Activated CD4-positive, alpha-beta T cell treated with anti-CD3 and anti-CD28 coated beads for 36 hours (primary cell): Measurements from ENCODE around the gene SLC2A3. TPM values are rescaled to one million over a fixed set of nuclear protein-coding genes. Genes with fewer than 3 reads are reported as not detected.
"Not testable (repeated sequence)": the region's sequence is repeated elsewhere in the genome, so short reads cannot be mapped to it uniquely, and the experiment has no call there.

Experiments
- ATAC-seq: fragments of 200-7000 bp; cut with Tn5 transposase; one replicate; pipeline ENCODE4 v1.10.0; 2021; ENCODE audit warnings: mild to moderate bottlenecking, moderate library complexity
- CTCF ChIA-PET: fragments of 350-600 bp; sonication (Branson Sonifier 250); formaldehyde crosslinking; loops from one replicate; lab custom pipeline; 2021; ENCODE audit warnings: antibody characterized with exemption; lab: Charles Lee
- POLR2A ChIA-PET: fragments of 350-600 bp; sonication (Branson Sonifier 250); formaldehyde crosslinking; loops from one replicate; lab custom pipeline; 2021; ENCODE audit warnings: antibody characterized with exemption, inconsistent platforms; lab: Charles Lee
- DNase-seq: peaks from one replicate; pipeline ENCODE4 v3.0.0-alpha.2; 2020
- H3K27ac Mint-ChIP-seq: one replicate; pipeline ENCODE4 v1.8.0; 2021; ENCODE audit warnings: mixed read lengths
- H3K27me3 Mint-ChIP-seq: one replicate; pipeline ENCODE4 v1.8.0; 2021; ENCODE audit warnings: mixed read lengths
- H3K36me3 Mint-ChIP-seq: one replicate; pipeline ENCODE4 v1.8.0; 2021; ENCODE audit warnings: low read depth, mixed read lengths
- H3K4me1 Mint-ChIP-seq: one replicate; pipeline ENCODE4 v1.8.0; 2021; ENCODE audit warnings: mixed read lengths
- H3K4me3 Mint-ChIP-seq: one replicate; pipeline ENCODE4 v1.8.0; 2021; ENCODE audit warnings: mild to moderate bottlenecking, moderate library complexity, mixed read lengths
- H3K9me3 Mint-ChIP-seq: one replicate; pipeline ENCODE4 v1.8.0; 2021; ENCODE audit warnings: low read depth, mixed read lengths
- intact Hi-C, 2 experiments: fragments of 100-400 bp; cut with DNase I in 1 of 2; cut with micrococcal nuclease in 1 of 2; formaldehyde crosslinking; loops; one replicate each; pipeline versions ENCODE4 v1.14.2 to v1.15.1; 2022 to 2024; cut with DNase I, micrococcal nuclease
- total RNA-seq, 2 experiments: library from RNA; stranded (reverse); gene quantifications; one replicate each; pipeline ENCODE4 v1.2.3, GENCODE V29; 2021

SLC2A3 gene
- total RNA-seq, 2 experiments from 2014 or later, result 396 to 511 TPM

DNA sequence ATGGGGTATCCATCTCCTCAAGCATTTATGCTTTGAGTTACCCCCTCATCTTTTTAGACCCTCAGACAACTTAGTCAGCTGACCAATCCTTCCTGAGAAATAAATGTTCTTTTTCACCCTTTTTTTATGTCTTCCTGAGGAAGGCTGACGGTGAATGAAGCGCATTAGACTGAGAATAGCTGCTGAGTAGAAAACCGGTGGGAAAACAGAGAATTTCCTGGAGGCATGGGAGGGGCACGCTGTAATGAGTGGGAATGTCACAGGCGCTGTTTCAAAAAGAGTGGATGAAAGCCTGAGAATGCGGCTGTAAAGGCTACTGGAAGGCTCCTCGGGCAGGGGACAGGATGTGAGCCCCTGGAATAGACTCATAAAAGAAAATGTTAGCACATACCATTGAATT is 35.8 kb upstream of the SLC2A3 start:
- CTCF ChIA-PET, result interaction anchor here (1.0 to 13.0 kb wide), 4 partner anchors 18 to 106 kb away, joined by 3 to 210 read pairs (median 4); partner anchors contain the start of gene SLC2A3
- DNase-seq, H3K9me3 Mint-ChIP-seq, H3K27me3 Mint-ChIP-seq, ATAC-seq: not testable (repeated sequence)
- POLR2A ChIA-PET, result interaction anchor here (1.6 to 2.1 kb wide), 4 partner anchors 11 to 55 kb away, joined by 7 to 21 read pairs (median 14); partner anchors contain the start of gene SLC2A3
- H3K27ac Mint-ChIP-seq, result peak overlapping the region; percentile 99
- peaks cover 22% of the 10 kb centered on the region for H3K36me3 Mint-ChIP-seq
- peak overlapping the region; percentile 80 for H3K4me3 Mint-ChIP-seq
- intact Hi-C loops, result loop anchor here (1.0 to 2.0 kb wide), 5 partner anchors 19 to 271 kb away; partner anchors contain the start of gene NECAP1 (in 1 of the 2)
- peaks cover 30% of the 10 kb centered on the region for H3K4me1 Mint-ChIP-seq

DNA sequence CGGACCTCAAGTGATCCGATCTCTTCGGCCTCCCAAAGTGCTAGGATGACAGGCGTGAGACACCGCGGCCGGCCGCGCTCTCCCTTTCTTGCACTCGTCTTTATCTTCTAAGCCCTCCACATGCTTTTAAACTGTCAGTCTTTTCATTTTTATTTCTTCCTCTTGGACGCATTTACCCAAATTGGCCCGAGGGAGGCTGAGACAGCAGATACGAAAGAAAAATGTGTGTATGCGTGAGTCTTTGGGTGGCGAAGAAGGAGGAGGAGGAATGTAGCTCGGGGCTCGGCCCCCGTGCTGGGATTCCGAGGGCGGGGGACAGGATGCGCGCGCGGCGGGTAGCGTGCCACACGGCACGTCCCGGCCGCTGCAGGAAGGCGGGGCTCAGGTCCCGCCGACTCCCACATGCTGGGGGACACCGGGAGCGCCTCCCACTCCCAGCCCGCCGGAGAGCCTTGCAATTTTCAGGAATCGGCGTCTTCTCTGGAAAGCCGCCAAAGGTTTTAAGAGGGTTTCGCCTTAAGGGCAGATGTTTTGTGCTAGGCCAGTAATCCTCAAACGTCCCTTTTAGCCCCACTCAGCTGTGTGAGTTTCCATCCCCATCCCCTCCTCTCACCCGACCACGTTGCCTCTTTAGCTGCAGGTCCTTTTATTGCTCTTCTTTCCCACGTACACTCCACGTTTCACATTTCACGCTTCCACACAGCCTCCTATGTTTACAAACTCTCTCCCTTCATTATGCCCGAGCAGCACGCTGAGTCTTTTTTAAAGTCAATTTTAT is 34.7 kb upstream of the SLC2A3 start:
- H3K9me3 Mint-ChIP-seq, result no peaks in the 10 kb centered on the region
- ChIA-PET POLR2A (interaction anchor here (0.6 to 2.1 kb wide), 11 partner anchors 10 to 108 kb away, joined by 3 to 21 read pairs (median 7); partner anchors contain the start of gene SLC2A3), CTCF (interaction anchor here (0.6 to 13.0 kb wide), 11 partner anchors 11 to 111 kb away, joined by 3 to 210 read pairs (median 3); partner anchors contain the start of gene SLC2A3)

DNA sequence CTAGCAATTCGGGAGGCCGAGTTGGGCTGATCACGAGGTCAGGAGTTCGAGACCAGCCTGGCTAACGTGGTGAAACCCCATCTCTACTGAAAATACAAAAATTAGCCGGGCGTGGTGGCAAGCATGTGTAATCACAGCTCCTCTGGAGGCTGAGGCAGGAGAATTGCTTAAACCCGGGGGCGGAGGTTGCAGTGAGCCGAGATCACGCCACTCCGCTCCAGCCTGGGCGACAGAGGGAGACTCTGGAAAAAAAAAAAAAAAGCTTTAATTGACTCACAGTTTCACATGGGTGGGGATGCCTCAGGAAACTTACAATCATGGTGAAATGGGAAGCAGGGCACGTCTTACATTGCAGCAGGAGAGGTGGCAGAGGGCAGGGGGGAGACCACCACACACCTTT is 30.6 kb upstream of the SLC2A3 start:
- Mint-ChIP-seq H3K4me3 (peak overlapping the region; percentile 49), H3K27ac (peak overlapping the region; percentile 53), H3K9me3 (no peaks in the 10 kb centered on the region), H3K4me1 (peaks cover 25% of the 10 kb centered on the region), H3K27me3 (no peaks in the 10 kb centered on the region), H3K36me3 (peaks cover 35% of the 10 kb centered on the region)
- peak; percentile 53 for DNase-seq
- ChIA-PET CTCF (interaction anchor here (13.0 kb wide), 1 partner anchor 30 kb away, joined by 210 read pairs; the partner anchor contains the start of gene SLC2A3), POLR2A (interaction anchor here (0.7 to 1.1 kb wide), 2 partner anchors 33 to 74 kb away, joined by 3 to 5 read pairs; no protein-coding TSS in a partner anchor)
- intact Hi-C loops, result no loop called here
- ATAC-seq, result no peak

More for the DNA sequence above, 34.7 kb upstream of the SLC2A3 start:
- peak overlapping the region; percentile 80 for H3K4me3 Mint-ChIP-seq
- peaks cover 29% of the 10 kb centered on the region for H3K36me3 Mint-ChIP-seq
- H3K4me1 Mint-ChIP-seq, result peaks cover 31% of the 10 kb centered on the region
- ATAC-seq (peak; percentile 81), DNase-seq (peak; percentile 94)
- intact Hi-C loops, result loop anchor here (1.0 to 2.0 kb wide), 8 partner anchors 10 to 272 kb away; partner anchors contain the start of genes NECAP1 (in 1 of the 2) and SLC2A3 (in 1 of the 2)
- no peaks in the 10 kb centered on the region for H3K27me3 Mint-ChIP-seq
- peak overlapping the region; percentile 99 for H3K27ac Mint-ChIP-seq

DNA sequence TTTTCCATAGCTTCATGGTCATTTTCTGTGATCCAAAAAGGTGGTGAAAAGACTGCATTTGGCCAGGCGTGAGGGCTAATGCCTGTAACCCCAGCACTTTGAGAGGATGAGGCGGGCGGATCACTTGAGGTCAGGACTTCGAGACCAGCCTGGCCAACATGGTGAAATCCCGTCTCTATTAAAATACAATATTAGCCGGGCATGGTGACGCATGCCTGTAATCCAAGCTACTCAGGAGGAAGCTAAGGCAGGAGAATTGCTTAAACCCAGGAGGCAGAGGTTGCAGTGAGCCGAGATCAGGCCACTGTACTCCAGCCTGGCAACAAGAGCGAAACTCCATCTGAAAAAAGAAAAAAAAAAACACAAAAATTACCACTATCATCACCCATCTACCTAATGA is 28.7 kb upstream of the SLC2A3 start:
- H3K9me3 Mint-ChIP-seq, intact Hi-C loops, H3K4me3 Mint-ChIP-seq, DNase-seq, H3K27me3 Mint-ChIP-seq, ATAC-seq, H3K27ac Mint-ChIP-seq: not testable (repeated sequence)
- Mint-ChIP-seq H3K4me1 (peaks cover 24% of the 10 kb centered on the region), H3K36me3 (peaks cover 32% of the 10 kb centered on the region)
- CTCF ChIA-PET, result interaction anchor here (0.6 to 13.0 kb wide), 4 partner anchors 29 to 104 kb away, joined by 3 to 210 read pairs (median 4); partner anchors contain the start of gene SLC2A3
- POLR2A ChIA-PET, result interaction anchor here (0.6 to 1.1 kb wide), 2 partner anchors 31 to 37 kb away, joined by 3 to 4 read pairs; no protein-coding TSS in a partner anchor

DNA sequence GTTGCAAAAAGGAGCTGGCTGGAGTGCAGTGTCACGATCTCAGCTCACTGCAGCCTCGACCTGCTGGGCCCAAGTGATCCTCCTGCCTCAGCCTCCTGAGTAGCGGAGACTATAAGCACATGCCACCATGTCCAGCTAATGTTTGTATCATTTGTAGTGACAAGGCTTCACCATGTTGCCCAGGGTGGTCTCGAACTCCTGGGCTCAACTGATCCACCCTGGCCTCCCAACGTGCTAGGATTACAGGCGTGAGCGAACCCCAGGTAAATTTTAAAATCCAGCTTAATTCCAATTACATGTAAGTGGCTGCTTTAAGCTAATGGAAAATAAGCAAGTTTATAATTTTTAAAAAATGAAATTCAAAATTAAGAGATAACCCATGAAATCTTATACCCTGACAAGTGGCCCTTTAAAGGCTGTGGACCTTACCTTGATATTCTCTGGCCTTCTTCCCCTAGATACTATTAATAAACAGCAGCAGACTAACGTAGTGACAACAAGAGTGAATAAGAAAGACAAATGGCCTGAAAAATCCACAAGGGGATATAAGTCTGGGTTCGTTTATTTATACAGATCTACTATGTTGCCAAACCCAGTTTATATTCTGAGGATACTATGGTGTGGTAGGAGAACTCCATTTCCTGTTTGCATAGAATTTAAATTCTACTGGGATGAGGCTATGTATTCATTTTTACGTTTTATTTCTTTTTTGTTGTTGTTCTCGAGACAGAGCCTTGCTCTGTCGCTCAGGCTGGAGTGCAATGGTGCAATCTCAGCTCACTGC is 25.6 kb upstream of the SLC2A3 start:
- DNase-seq, result no peak
- Mint-ChIP-seq H3K4me1 (peaks cover 30% of the 10 kb centered on the region), H3K9me3 (no peaks in the 10 kb centered on the region), H3K4me3 (peak overlapping the region; percentile 86), H3K36me3 (peaks cover 15% of the 10 kb centered on the region), H3K27ac (peak overlapping the region; percentile 94), H3K27me3 (no peaks in the 10 kb centered on the region)
- ChIA-PET CTCF (interaction anchor here (0.8 to 13.0 kb wide), 14 partner anchors 8 to 116 kb away, joined by 3 to 210 read pairs (median 4); partner anchors contain the start of gene SLC2A3), POLR2A (interaction anchor here (0.6 to 4.2 kb wide), 6 partner anchors 9 to 80 kb away, joined by 3 to 115 read pairs (median 9); partner anchors contain the start of gene SLC2A3)
- intact Hi-C loops, result loop anchor here in 1 of 2 experiments (2.0 kb wide), 1 partner anchor 65 kb away; no protein-coding TSS in a partner anchor
- no peak for ATAC-seq

DNA sequence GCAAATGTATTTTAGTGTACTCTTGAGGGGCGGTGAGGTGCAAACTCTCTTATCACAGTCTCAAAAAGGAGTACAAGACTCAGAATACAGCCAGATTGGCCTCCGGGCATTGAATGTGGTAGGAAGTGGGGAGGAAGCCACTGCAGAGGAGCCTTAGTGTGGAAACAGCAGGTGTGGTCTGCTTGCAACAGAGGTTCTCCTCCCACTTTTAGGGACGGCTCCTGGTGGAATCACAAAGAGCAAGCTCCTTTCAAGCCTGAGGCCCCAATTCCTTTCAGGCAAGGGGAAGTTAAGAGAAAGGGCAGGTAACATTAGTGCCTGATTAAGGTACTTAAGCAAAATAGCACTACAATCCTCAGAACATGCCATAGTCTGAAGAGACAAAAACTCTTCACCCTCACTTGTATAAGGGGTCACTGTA is 23.7 kb upstream of the SLC2A3 start:
- ATAC-seq (peak; percentile 34), DNase-seq (peak; percentile 60)
- intact Hi-C loops, result loop anchor here (1.0 to 2.0 kb wide), 7 partner anchors 11 to 123 kb away; partner anchors contain the start of genes SLC2A3 (in 2 of the 2) and NECAP1 (in 1 of the 2)
- peaks cover 30% of the 10 kb centered on the region for H3K4me1 Mint-ChIP-seq
- peaks cover 9% of the 10 kb centered on the region for H3K36me3 Mint-ChIP-seq
- H3K27me3 Mint-ChIP-seq, result no peaks in the 10 kb centered on the region
- ChIA-PET POLR2A (interaction anchor here (0.6 to 4.2 kb wide), 6 partner anchors 11 to 1691 kb away, joined by 3 to 115 read pairs (median 9); partner anchors contain the start of gene SLC2A3), CTCF (interaction anchor here (0.6 to 13.0 kb wide), 9 partner anchors 10 to 118 kb away, joined by 3 to 210 read pairs (median 7); partner anchors contain the start of gene SLC2A3)
- H3K9me3 Mint-ChIP-seq, result no peaks in the 10 kb centered on the region
- peak overlapping the region; percentile 94 for H3K27ac Mint-ChIP-seq
- peak overlapping the region; percentile 86 for H3K4me3 Mint-ChIP-seq

DNA sequence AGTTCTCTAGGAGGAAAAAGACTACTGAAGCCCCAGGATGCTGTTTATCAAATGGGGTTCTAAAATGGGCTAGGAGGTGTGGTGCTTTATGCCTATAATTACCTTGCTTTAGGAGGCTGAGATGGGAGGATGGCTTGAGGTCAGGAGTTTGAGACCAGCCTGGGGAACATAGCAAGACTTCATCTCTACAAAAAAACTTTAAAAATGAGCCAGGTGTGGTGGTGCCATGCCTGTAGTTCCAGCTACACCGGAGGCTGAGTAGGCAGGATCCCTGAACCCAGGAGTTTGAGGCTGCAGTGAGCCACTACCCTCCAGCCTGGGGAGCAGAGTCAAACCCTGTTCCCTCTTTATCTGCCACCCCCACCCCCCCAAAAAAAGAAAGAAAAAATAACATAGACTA is 23.3 kb upstream of the SLC2A3 start:
- CTCF ChIA-PET, result interaction anchor here (0.6 to 13.0 kb wide), 5 partner anchors 11 to 103 kb away, joined by 4 to 210 read pairs (median 16); partner anchors contain the start of gene SLC2A3
- no peaks in the 10 kb centered on the region for H3K9me3 Mint-ChIP-seq
- DNase-seq, result peak; percentile 23
- intact Hi-C loops, result no loop called here
- H3K27me3 Mint-ChIP-seq, result no peaks in the 10 kb centered on the region
- peak overlapping the region; percentile 94 for H3K27ac Mint-ChIP-seq
- peaks cover 9% of the 10 kb centered on the region for H3K36me3 Mint-ChIP-seq
- H3K4me3 Mint-ChIP-seq, result peak overlapping the region; percentile 86
- POLR2A ChIA-PET, result interaction anchor here (2.1 to 4.2 kb wide), 3 partner anchors 12 to 25 kb away, joined by 10 to 115 read pairs (median 14); partner anchors contain the start of gene SLC2A3
- H3K4me1 Mint-ChIP-seq, result peaks cover 30% of the 10 kb centered on the region
- ATAC-seq, result peak; percentile 5

DNA sequence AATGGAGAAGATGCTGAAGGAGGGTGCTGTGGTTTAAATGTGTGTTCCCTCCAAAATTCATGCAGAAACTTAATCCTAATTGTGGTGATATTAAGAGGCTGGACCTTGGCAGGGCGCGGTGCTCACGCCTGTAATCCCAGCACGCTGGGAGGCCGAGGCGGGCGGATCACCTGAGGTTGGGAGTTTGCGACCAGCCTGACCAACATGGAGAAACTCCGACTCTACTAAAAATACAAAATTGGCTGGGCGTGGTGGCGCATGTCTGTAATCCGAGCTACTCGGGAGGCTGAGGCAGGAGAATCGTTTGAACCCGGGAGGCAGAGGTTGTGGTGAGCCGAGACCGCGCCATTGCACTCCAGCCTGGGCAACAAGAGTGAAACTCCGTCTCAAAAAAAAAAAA is 18.9 kb upstream of the SLC2A3 start:
- H3K36me3 Mint-ChIP-seq, DNase-seq, intact Hi-C loops, POLR2A ChIA-PET, CTCF ChIA-PET, H3K9me3 Mint-ChIP-seq, H3K27me3 Mint-ChIP-seq, H3K4me3 Mint-ChIP-seq, ATAC-seq, H3K27ac Mint-ChIP-seq: not testable (repeated sequence)
- H3K4me1 Mint-ChIP-seq, result peaks cover 20% of the 10 kb centered on the region

DNA sequence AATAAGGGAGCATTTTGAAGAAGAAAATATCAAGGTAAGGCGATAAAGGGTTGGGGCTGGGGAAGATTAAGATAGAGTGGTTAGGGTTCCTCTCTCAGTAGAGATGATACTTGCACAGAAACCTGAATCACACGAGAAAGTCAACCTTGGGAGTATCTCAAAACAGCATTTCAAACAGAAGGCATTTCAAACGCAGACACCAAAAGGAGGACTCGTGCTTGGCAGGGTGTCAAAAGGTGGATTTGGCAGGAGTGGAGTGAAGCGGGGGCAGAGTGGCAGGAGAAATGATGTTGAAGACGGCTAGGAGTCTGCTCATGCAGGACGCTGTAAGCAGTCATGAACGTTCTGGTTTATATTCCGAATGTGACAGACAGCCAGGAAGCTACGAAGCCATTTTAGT is 18.4 kb upstream of the SLC2A3 start:
- H3K9me3 Mint-ChIP-seq, H3K27ac Mint-ChIP-seq, ATAC-seq, CTCF ChIA-PET, H3K36me3 Mint-ChIP-seq, H3K27me3 Mint-ChIP-seq, H3K4me3 Mint-ChIP-seq, POLR2A ChIA-PET, intact Hi-C loops, DNase-seq: not testable (repeated sequence)
- H3K4me1 Mint-ChIP-seq, result peaks cover 16% of the 10 kb centered on the region

DNA sequence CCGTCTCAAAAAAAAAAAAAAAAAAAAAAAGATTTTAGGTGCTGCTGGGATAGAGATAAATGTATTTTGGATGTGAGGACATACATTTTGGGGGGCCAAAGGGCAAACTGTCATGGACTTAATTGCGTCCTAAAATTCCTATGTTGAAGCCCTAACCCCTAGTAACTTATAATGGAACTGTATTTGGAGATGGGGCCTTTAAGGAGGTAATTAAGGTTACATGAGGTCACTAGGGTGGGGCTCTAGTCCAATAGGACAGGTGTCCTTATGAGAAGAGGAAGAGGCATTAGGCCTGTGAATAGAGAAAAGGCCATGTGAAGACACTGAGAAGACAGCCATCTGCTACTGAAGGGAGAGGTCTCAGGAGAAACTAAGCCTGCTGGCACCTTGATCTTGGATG is 17.9 kb upstream of the SLC2A3 start:
- DNase-seq, H3K27me3 Mint-ChIP-seq, ATAC-seq, H3K27ac Mint-ChIP-seq, CTCF ChIA-PET, POLR2A ChIA-PET, H3K36me3 Mint-ChIP-seq, intact Hi-C loops, H3K9me3 Mint-ChIP-seq, H3K4me3 Mint-ChIP-seq: not testable (repeated sequence)
- peaks cover 12% of the 10 kb centered on the region for H3K4me1 Mint-ChIP-seq
